HG03159 (cell line): ENCODE results near the gene RNF215.
"Not testable (repeated sequence)": the region's sequence is repeated elsewhere in the genome, so short reads cannot be mapped to it uniquely, and the experiment has no call there.

ENCODE experiments used
- ATAC-seq: cut with Tn5 transposase; IDR thresholded peaks from one replicate; pipeline ENCODE4 v1.9.1; 2021; ENCODE audit warnings: mild to moderate bottlenecking, moderate library complexity; ENCODE audit not compliant: unreplicated experiment

RNF215 gene

GRCh38 chr22:30365891-30366290 is 21.3 kb downstream of the RNF215 start:
- no peak for ATAC-seq

- no peak for ATAC-seq
These were observed 24.4 kb downstream of the RNF215 start for GRCh38 chr22:30362651-30363281.

- no peak for ATAC-seq
These were observed 25.1 kb downstream of the RNF215 start for GRCh38 chr22:30361916-30362650.

- no peak for ATAC-seq
These were observed 28.7 kb downstream of the RNF215 start for GRCh38 chr22:30358541-30358940.

GRCh38 chr22:30357650-30358215 is 29.5 kb downstream of the RNF215 start:
- ATAC-seq: no peak

GRCh38 chr22:30357236-30357570 is 30.0 kb downstream of the RNF215 start:
- ATAC-seq: no peak

- peak; percentile 91 for ATAC-seq
These were observed 30.6 kb downstream of the RNF215 start, which contains the start of the genes CCDC157 and SF3A1 for GRCh38 chr22:30356449-30357235. Gene CCDC157, plus strand, starts transcription at chr22:30357007. Its CDS starts 8,994 bp downstream, at chr22:30366001. Gene SF3A1, minus strand, starts transcription at chr22:30356894. Its CDS starts 102 bp downstream, at chr22:30356792.

GRCh38 chr22:30354644-30355043 is 32.6 kb downstream of the RNF215 start:
- ATAC-seq: no peak

GRCh38 chr22:30351226-30351625 is 36.0 kb downstream of the RNF215 start:
- no peak for ATAC-seq

GRCh38 chr22:30348809-30349208 is 38.4 kb downstream of the RNF215 start:
- ATAC-seq: no peak

- no peak for ATAC-seq
These were observed 38.8 kb downstream of the RNF215 start for GRCh38 chr22:30348404-30348803.

- ATAC-seq: no peak
These were observed 39.8 kb downstream of the RNF215 start for GRCh38 chr22:30347255-30347892.

GRCh38 chr22:30344447-30345200 is 42.6 kb downstream of the RNF215 start:
- no peak for ATAC-seq

- no peak for ATAC-seq
These were observed 46.1 kb downstream of the RNF215 start for GRCh38 chr22:30340911-30341685.

- ATAC-seq: no peak
These were observed 48.4 kb downstream of the RNF215 start for GRCh38 chr22:30338802-30339201.

- not testable (repeated sequence) for ATAC-seq
These were observed 48.9 kb downstream of the RNF215 start for GRCh38 chr22:30338341-30338740.

- no peak for ATAC-seq
These were observed 49.8 kb downstream of the RNF215 start for GRCh38 chr22:30337461-30337778.

GRCh38 chr22:30336752-30337460 is 50.3 kb downstream of the RNF215 start:
- ATAC-seq: no peak

- no peak for ATAC-seq
These were observed 52.0 kb downstream of the RNF215 start for GRCh38 chr22:30335236-30335635.
